ENCODE results near the gene GLI1.

DNA sequence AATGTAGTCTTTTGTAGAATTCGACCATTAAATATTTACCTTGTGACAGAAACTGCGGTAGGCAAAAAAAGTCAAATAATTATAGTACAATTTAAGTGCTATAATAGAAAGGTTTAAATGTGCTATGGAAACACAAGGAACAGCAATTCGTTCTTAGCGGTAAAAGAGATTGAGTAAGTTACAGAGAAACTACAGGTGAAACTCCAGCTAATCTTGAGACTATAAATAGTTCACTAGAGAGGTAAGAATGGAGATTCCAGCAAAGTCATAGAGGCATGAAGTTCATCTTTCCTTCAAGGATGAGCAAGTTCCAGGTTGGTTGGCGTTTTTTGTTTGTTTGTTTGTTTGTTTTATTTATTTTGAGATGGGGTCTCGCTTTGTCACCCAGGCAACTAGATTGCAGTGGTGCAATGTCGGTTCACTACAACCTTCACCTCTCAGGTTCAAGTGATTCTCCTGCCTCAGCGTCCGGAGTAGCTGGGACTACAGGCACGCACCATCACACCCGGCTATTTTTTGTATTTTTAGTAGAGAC, 27.9 kb upstream of the GLI1 start:
- TF ChIP-seq, protein P1, sequence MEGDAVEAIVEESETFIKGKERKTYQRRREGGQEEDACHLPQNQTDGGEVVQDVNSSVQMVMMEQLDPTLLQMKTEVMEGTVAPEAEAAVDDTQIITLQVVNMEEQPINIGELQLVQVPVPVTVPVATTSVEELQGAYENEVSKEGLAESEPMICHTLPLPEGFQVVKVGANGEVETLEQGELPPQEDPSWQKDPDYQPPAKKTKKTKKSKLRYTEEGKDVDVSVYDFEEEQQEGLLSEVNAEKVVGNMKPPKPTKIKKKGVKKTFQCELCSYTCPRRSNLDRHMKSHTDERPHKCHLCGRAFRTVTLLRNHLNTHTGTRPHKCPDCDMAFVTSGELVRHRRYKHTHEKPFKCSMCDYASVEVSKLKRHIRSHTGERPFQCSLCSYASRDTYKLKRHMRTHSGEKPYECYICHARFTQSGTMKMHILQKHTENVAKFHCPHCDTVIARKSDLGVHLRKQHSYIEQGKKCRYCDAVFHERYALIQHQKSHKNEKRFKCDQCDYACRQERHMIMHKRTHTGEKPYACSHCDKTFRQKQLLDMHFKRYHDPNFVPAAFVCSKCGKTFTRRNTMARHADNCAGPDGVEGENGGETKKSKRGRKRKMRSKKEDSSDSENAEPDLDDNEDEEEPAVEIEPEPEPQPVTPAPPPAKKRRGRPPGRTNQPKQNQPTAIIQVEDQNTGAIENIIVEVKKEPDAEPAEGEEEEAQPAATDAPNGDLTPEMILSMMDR (IDR thresholded peaks at IDR 0.05), result no peak
- TF ChIP-seq POLR2A (IDR thresholded peaks at IDR 0.05), result no peak

Data from right lobe of liver (tissue), 4 donors.